ENCODE data around the gene INO80C.
A peak's percentile ranks its signal among the peaks of the same experiment; 100 is the strongest.
"Not testable (repeated sequence)": the region's sequence is repeated elsewhere in the genome, so short reads cannot be mapped to it uniquely, and the experiment has no call there.

INO80C gene

DNA sequence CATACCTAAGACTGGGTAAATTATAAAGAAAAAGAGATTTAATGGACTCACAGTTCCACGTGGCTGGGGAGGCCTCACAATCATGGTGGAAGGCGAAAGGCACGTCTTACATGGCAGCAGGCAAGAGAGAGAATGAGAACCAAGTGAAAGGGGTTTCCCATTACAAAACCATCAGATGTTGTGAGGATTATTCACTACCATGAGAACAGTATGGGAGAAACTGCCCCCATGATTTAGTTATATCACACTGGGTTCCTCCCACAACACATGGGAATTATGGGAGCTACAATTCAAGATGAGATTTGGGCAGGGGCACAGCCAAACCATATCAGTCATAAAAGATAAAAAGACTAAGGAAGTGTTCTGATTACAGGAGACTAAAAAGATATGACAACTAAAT is 8.5 kb downstream of the INO80C start:
- DNase-seq (ENCODE audit: low spot score) = not testable (repeated sequence)

DNA sequence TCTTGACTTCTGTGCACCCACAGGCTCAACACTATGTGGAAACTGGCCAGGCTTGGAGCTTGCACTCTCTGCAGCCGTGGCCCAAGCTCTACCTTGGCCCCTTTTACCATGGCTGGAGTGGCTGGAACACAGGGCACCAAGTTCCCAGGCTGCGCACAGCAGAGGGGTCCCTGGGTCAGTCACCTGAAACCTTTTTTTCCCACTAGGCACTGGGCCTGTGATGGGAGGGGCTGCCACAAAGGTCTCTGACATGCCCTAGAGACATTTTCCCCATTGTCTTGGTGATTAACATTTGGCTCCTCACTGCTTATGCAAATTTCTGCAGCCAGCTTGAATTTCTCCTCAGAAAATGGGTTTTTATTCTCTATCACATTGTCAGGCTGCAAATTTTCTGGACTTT is 9.4 kb downstream of the INO80C start:
- DNase-seq (ENCODE audit: low spot score) = not testable (repeated sequence)

DNA sequence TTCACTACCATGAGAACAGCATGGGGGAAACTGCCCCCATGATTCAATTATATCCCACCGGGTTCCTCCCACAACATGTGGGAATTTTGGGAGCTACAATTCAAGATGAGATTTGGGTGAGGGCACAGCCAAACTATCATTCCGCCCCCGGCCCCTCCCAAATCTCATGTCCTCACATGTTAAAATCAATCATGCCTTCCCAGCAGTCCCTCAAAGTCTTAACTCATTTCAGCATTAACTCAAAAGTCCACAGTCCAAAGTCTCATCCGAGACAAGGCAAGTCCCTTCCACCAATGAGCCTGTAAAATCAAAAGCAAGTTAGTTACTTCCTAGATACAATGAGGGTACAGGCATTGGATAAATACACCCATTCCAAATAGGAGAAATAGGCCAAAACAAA is 10.2 kb downstream of the INO80C start:
- DNase-seq (ENCODE audit: low spot score) = not testable (repeated sequence)

DNA sequence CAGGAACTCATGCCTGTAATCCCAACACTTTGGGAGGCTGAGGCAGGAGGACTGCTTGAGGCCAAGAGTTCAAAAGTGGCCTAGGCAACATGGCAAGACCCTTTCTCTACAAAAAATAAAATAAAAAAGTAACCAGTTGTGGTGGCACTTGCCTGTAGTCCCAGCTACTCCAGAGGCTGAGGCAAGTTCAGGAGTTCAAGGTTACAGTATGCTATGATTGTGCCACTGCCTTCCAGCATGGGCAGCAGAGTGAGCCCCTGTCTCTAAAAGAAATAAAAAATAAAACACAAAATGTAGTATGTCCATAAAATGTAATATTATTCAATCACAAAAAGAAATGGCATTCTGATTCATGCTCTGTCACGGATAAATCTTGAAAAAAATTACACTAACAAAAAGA is 11.9 kb downstream of the INO80C start:
- DNase-seq (ENCODE audit: low spot score) = no peak

DNA sequence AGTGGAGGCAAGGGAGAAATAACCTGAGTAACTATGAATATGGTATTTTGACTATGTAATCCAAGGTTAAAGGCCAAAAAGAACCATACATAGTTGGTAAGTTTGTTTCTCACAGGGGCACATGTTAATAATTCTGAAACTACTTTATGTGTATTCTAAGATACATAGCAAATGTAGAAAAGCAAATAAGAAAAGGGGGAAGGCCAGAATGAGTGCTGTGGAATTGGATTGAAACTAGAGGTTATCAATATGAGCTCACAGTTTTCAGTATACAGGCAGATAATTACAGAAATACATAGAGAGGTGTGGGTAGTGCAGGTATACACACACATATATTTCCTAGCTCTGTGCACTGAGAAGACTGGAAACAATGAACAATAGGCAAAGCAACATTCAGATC is 13.7 kb downstream of the INO80C start:
- no peak for DNase-seq (ENCODE audit: low spot score)

DNA sequence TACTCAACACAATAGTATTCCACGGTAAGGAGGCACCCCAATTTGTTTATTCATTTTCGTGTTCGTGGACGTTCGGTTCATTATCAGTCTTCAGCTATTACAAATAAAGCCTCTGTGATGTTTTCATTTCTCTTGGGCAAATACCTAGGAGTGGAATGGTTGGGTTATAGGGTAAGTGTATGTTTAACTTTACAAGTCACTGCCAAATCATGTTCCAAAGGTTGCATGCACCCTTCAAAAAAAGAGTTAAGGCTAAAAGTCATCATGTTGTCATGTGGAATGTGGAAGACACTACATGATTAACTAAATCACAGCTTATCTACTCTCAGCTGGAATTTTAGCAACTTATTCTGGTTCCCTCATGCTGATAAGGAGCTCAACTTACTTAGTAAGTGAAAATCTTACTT is 15.8 kb downstream of the INO80C start:
- DNase-seq (ENCODE audit: low spot score) = no peak

DNA sequence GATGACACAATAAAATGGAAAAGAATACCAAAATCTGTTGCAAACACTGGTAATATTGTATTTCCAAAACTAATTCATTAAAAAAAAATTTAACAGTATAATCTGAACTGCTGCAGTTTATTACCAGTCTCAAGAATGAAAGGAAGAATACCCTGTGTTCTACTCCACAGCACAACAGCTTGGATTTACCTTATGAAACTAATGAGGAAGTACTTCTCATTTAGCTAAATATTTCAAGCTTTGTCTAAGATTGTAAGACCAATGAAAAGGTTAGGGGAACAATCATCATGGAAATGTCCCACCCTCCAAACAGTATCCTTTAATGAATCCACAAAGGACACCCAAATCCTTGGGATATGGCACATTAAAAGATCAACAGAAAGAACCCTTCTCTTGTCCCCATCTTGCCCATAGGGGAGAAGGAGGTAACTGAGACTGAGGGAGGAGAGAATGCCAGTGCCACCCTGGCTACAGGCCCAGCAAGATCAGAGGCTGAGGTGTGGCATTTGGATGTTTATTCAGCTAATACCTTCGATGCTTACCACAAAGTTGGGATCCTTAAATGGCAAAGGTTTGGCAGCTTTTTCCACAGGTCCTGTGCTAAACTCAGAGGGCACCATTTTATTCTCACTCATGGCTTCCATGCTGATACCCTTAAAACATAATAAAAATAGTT is 17.7 kb downstream of the INO80C start:
- no peak for DNase-seq (ENCODE audit: low spot score)

DNA sequence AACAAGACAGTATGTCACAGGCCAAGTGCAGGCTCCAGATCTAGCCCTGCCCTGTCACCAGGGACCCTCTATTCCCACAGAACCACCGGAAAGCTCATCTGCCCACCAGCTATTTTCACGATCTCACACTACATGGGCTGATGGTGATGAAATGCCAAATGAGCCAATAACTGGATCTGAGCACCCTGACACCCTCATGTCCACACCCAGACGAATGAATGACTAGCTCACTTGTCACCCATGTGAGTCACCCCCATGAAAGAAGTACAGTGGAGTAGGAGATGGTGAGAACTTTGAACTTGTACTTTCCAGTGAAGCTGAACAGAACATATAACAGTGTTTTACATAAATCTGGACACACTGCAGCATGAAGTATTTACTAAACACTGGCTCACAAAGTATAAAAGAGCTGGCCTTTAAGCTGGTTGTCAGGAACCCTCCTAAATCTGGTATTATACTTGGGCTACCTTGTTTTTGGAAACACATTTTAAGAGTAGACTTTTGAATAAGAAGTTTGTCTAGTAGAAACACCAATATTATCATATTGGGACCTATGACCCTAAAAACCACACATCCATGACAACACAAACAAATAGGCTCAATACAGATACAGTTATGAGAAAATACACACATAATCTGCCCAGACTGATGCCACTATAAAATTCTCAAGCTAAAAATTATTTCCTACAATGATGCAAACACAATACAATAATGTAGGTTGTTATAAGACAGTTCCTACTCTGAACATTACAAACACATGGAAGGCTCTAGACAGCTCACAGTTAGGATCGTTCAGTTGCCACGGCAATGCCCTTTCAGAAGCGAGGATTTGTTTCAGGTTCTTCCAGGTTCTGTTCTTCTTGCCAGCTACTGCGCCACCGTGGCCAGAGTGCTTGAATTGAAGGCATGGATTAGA is 19.0 kb downstream of the INO80C start:
- DNase-seq (ENCODE audit: low spot score) = peak; percentile 19

DNA sequence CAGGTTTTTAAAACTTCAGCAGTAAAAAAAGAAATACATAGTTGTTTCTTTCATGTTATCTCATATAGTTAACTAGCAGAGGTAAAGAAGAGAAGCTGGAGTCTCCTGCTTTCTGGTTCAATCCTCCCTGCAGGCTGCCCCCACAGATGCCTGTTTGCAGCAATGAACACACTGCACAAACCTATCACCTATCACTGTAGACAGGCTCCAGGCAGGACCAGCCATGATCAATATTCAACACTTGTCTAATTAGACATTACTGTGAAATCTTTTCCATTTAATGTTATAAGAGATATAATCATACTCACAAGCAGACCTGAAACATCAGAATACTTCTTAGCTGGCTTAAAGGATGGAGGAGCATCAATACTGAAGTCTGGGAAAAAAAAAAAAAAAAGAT is 19.8 kb downstream of the INO80C start:
- DNase-seq (ENCODE audit: low spot score) = no peak

DNA sequence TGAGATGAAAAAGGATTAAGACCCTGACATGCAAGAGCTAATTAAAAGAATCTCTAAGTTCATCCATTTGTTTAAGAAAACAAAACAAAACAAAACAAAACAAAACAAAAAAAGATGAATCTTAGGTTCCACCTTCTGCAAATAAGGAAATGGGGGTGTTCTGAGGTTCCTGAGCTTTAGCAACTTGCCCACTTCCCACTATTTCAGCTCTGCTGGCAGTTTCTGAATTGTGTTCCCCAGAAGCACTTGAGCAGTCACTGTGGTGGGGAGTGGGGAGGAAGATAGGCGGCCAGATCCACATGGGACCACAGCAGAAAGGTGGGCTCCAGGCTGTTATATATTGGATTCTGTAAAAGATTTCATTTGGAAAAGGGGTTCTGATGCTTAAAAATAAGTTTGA is 20.3 kb downstream of the INO80C start:
- DNase-seq (ENCODE audit: low spot score) = peak; percentile 19

DNA sequence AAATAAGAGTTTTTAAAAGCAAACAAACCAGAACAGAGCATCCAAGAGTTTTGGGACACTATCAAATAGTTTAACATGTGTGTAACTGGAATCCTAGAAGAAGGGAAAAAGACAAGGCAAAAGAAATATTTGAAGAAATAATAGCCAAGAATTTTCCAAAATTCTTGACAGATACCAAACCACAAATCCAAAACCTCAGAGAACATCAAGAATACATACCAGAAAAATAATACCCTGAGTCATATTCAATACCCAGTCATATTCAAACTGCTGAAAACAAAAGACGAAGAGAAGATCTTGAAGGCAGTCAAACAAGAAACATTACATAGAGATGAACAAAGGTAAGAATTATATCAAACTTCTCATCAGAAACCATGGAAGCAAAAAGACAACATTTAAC is 22.9 kb downstream of the INO80C start:
- DNase-seq (ENCODE audit: low spot score) = no peak

DNA sequence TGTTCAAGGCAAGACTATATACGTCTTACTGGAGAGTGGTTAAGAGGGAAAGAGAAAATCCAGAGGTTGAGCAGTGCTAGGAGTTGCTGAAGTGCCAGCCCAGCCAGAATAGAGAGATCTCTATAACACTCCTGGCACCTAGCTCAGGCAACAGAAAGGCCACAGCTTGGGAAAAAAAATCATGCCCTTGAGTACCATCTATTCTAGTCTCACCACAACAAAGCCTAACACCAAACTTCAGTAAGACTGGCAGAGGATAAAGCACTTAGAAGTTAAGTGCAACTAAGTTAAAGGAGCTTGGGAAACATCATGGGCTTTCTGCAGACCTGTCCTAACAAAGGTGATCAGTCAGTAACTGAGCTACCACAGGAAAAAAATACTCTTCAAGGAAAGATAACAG is 24.2 kb downstream of the INO80C start:
- no peak for DNase-seq (ENCODE audit: low spot score)

DNA sequence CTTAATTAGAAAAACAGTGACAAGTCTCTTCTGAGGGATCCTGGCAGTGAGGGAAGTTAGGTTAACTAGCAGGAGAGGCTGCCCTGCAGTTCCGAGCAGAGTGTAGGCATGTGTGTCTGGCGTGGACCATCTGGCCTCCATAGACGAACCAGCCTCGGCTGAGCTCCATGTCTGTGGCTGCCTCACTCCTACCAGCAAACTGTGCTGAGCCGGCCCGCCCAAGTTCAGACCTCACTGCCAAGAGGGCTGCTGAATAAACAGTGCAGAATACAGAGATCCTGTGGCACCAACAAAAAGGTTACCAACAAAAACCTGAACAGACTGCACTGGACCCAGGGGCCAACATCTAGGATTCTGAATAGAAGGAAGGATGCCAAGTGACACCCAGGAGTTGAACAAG is 27.3 kb downstream of the INO80C start:
- no peak for DNase-seq (ENCODE audit: low spot score)

DNA sequence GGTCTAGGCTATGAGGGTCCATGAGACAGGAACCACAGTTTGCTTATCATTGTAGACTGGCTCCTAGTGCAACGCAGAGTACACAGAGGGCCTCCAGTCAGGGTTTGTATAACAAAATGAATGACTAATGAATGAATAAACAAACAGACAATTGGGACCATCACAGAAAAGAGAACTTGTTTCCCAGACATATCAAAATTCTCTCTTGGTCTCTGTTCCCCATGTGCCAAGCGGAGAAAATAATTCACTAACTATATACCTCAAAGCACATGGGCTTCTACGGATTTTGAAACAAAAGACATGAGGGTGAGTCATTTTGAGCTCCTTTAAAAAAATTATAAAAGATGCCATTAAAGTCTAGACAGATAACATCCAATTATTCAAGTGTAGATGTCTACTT is 28.0 kb downstream of the INO80C start:
- no peak for DNase-seq (ENCODE audit: low spot score)

DNA sequence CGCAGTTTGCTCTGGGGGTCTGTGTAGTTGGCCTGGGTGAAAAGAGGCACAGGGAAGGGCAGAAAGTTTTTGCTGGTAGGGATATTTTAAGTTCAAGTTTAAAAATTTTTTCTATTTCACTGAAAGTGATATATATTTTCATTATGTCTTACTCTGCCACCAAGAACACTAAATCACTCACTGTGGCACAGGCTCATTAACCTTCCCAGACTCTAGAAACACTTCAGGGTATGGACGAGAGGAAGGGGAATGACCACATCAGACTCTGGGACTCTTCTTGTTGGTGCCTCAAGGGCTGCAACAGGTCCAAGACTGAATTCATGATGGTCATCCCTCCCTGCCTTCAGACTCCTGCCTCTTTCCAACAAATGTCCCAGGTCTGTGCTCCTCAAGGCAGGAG is 29.0 kb downstream of the INO80C start:
- DNase-seq (ENCODE audit: low spot score) = no peak

DNA sequence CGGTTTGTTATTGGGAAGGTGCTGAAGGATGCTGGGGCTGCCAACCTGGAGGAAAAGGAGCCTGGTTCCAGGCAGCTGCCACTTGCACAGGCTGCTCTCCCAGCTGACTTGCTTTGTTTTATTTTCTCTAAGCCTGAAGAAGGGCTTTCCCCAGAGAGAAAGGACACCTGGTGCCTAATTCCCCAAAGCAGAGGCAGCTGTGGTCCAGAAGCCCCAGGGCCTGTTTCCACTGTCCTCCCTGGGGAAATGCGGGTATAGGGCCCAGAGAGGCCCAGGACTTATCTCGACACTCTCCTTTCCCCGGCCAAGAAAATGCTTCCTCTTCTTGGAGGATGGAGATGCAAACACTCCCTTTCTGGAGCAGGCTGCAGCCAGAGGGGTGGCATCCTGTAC is 30.1 kb downstream of the INO80C start:
- DNase-seq (ENCODE audit: low spot score) = no peak

DNA sequence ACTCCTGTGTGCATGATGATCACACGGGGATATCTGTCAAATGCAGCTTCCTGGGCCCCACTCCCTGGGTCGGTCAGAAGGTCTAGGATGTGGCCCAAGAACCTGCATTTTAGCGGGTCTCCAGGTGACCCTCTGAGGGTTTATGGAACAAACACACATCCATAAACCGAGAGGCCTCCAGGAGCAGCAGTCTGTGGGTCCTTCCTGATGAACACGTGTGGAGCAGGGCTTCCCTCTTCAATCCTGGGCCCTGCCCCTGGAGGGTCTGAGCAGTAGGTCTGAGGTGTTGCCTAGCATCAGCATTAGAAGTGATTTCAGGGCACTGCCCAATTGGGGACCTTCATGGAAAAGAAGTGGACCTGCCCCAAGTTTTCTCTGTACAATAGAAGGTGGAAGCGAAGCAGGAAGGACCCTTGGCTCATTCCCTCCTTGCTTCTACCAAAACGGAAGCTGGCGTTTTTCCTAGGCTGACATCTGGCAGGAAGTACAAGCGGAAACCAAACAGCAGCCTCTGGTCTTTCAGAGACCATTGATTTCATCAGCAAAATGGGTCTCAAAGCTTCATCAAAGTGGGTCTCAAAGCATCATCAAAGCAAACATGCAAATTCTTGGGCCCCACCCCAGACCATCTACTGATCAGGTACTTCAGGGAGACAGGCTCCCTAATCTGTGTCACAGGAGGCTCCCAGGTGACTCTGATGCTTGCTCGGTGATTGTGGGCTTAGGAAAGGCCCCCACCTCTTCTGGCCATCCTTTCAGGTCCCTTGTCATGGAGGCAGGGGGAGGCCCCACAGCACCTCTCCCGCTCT is 30.7 kb downstream of the INO80C start:
- no peak for DNase-seq (ENCODE audit: low spot score)

DNA sequence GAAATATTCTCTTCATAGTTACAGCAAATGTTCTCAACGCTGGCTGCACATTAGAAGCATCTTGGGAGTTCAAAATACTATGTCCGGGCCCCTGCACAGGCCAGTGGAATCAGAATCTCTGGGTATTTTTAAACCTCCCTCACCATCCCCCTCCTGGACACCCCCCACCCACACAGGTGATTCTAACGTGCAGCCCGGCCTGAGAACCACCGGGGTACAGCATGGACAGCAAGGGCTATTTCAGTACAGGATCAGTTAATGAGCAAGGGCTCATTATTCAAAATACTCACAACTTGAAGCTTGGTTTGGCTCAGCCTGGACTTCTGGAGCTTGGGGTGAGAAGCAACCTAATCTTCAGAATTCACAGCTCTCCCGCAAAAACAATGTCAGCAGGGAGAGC is 31.4 kb downstream of the INO80C start:
- no peak for DNase-seq (ENCODE audit: low spot score)

DNA sequence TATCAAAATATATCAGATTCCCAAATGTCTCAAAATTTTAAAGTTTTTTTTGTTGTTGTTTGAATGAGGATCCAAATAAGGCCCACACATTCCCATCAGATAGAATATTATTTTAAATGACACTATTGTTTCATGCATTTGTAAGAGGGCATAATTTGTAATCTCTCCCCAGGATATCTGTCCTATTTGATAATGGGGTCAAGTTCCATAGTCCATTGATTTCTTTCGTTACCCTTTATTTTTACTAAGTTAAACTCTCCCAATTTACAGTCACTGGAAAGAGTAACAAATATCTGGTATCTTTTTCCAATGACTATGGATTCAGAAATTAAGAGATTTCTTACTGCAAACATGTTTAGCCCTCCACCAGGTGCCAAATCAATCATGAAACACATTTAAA is 32.4 kb downstream of the INO80C start:
- DNase-seq (ENCODE audit: low spot score) = no peak

DNA sequence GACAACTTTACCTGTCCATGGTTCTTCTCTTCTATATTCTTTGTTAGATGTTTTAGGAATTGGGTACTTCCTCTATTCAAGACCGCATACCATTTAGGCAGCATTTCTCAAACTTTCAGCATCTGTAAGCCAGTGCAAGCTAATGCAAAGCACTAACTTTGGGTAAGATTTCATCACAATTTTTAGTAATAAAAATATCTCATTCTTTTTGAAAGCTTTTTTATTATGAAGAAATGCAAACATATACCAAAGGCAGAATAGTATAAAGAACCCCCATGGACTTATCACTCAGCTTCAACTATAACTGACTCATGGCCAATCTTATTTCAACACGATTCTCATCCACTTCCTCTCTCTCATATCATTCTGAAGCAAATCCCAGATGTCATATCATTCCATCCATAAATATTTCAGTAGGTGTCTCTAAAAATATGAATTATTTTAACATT is 32.9 kb downstream of the INO80C start:
- DNase-seq (ENCODE audit: low spot score) = no peak

DNA sequence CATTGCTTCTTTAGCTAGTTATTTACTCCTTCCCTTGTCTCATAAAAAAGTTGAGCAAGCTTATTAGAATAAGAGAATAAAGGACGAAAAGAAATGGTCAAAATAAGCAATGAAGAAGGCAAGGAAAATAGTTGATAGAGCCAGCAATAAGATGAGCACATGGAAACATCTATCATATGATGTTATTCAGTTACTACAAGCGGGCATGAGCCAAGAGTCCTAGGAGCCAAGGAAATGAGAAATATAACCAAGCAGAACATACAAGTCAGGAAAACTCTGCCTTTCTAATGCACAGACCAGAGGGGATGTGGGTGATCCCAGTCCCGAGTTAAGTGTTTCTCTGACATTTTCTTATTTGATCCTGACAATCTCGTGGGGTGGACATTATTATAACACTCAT is 33.9 kb downstream of the INO80C start:
- no peak for DNase-seq (ENCODE audit: low spot score)

DNA sequence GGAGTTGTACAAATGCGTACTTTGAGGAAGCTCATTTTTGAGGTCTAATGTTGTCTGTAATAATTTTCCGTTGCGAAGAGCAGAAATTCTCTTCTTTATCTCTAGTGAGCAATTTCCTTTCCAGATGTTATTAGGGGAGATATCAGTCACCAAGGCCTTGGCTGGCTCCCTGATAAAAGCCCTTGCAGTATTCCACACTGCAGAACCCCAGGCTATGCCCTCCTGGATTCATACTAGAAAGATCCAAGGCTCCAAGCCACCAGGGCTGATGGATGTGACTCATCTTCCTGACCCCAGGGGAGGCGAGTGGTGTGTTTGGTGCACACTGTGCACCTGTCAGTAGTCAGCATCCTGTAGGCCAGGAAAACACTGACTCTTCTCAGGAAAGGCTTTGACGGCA is 34.7 kb downstream of the INO80C start:
- no peak for DNase-seq (ENCODE audit: low spot score)

DNA sequence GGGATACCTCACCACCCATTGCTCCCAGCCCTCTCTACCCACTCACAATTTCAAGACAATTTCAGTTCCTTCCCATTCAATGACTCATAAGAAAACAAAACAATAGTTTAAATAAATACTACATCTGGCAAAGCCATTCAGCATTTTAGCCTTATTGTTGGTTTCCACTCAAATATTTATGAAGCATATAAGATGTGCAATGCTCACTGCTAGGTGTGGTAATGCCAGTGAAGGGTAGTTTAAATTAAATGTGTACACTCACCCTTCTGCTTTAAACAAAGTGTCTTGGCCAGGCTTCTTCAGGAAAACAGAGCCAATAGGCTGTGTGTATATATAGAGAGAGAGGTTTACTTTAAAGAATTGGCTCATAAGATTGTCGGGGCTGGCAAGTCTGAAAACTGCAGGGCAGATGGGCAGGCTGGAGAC is 37.0 kb downstream of the INO80C start:
- DNase-seq (ENCODE audit: low spot score) = no peak
